Small intestine (tissue), 7 donors: ENCODE measurements around the gene AGPAT1. TPM values are rescaled to one million over a fixed set of nuclear protein-coding genes. Genes with fewer than 3 reads are reported as not detected.
"Not testable (repeated sequence)": the region's sequence is repeated elsewhere in the genome, so short reads cannot be mapped to it uniquely, and the experiment has no call there.

Experiments
- DNase-seq, 2 donors: peaks; one replicate each; pipeline versions ENCODE4 v3.0.0 to v3.0.0-alpha.2; 2013
- FAIRE-seq: peaks from 2 replicates; lab custom pipeline; 2012; peaks lifted over from hg19 to GRCh38; lab: Jason Lieb, UNC
- H3K27ac ChIP-seq, 3 donors: one replicate each; pipeline ENCODE4 v1.5.1; 2013; ENCODE audit warnings: low read length in 2 of 3, mild to moderate bottlenecking in 2 of 3, control low read depth in 1 of 3, inconsistent platforms in 1 of 3, low read depth in 1 of 3, moderate library complexity in 1 of 3
- H3K27me3 ChIP-seq, 3 donors: one replicate each; pipeline ENCODE4 v1.6.1; 2013; ENCODE audit warnings: low read length in 3 of 3, inconsistent platforms in 1 of 3; ENCODE audit not compliant: control insufficient read depth in 3 of 3, insufficient read depth in 3 of 3
- H3K36me3 ChIP-seq, 3 donors: one replicate each; pipeline ENCODE4 v1.6.1; 2013; ENCODE audit warnings: low read length in 3 of 3, inconsistent platforms in 1 of 3, low read depth in 1 of 3, mild to moderate bottlenecking in 1 of 3, moderate library complexity in 1 of 3; ENCODE audit not compliant: control insufficient read depth in 3 of 3, insufficient read depth in 2 of 3
- H3K4me1 ChIP-seq, 3 donors: one replicate each; pipeline ENCODE4 v1.6.1; 2013; ENCODE audit warnings: low read length in 2 of 3, inconsistent platforms in 1 of 3, low read depth in 1 of 3, mild to moderate bottlenecking in 1 of 3, moderate library complexity in 1 of 3; ENCODE audit not compliant: control insufficient read depth in 3 of 3, insufficient read depth in 2 of 3
- H3K4me3 ChIP-seq, 3 donors: one replicate each; pipeline ENCODE4 v1.5.1; 2013; ENCODE audit warnings: low read length in 3 of 3, control low read depth in 1 of 3, inconsistent platforms in 1 of 3, low read depth in 1 of 3, mild to moderate bottlenecking in 1 of 3, moderate library complexity in 1 of 3
- H3K9me3 ChIP-seq, 2 donors: one replicate each; pipeline ENCODE4 v1.6.1; 2013; ENCODE audit warnings: low read depth in 1 of 2, low read length in 1 of 2; ENCODE audit not compliant: control insufficient read depth in 2 of 2, insufficient read depth in 1 of 2
- WGBS, 3 donors: extraction: QIAGEN DNeasy Blood & Tissue Kit; methylation state at CpG; one replicate each; pipeline ENCODE4 v1.1.7; 2013; 5-methylcytosine and 5-hydroxymethylcytosine counted together
- polyA plus RNA-seq, 4 donors: library from polyadenylated mRNA; stranded (reverse) in 3 of 4; unstranded in 1 of 4; fragments of 200-250 nt in 3 of 4; fragments of 120-200 nt in 1 of 4; gene quantifications; one replicate each; pipeline versions ENCODE4 v1.2.1 to v1.2.3, GENCODE V29; 2013
- donor health status: healthy with polysubstance abuse.
- donor health status: control.
- donor health status: control.
- donor health status: Bipolar disorder and iron deficiency.
- donor health status: healthy.

The AGPAT1 gene
- polyA plus RNA-seq, 4 donors: 41.9 to 112 (median 63.2) TPM

GRCh38 chr6:32186151-32186840 lies 10.4 kb upstream of the AGPAT1 start:
- Histone ChIP-seq H3K27ac (peak overlapping the region in 2 of 3 donors; percentile 48 to 60), H3K4me1 (peaks cover 9 to 35% (median 13%) of the 10 kb centered on the region in 3 donors), H3K36me3 (peaks cover 1 to 67% (median 9%) of the 10 kb centered on the region in 3 donors)
- 48 to 63% (median 59%) methylated on average over 10 of the region's 10 CpGs for WGBS, 3 donors
- H3K27me3 ChIP-seq, FAIRE-seq, H3K4me3 ChIP-seq, DNase-seq, H3K9me3 ChIP-seq: not testable (repeated sequence)

- peak overlapping the region in 2 of 3 donors; percentile 48 to 60 for H3K27ac ChIP-seq
- peaks cover 6 to 71% (median 9%) of the 10 kb centered on the region in 3 donors for H3K36me3 ChIP-seq
Measured at GRCh38 chr6:32185681-32186131, 9.8 kb upstream of the AGPAT1 start.

GRCh38 chr6:32184084-32184640 lies 8.3 kb upstream of the AGPAT1 start, which contains the start of gene AGER:
Gene AGER (minus strand): TSS chr6:32184253. CDS start chr6:32184222, 31 bp downstream.
- DNase-seq: no peak
- H3K27me3 ChIP-seq: no peaks in the 10 kb centered on the region
- WGBS, 3 donors: 71 to 81% (median 78%) methylated on average over 6 of the region's 6 CpGs
- peaks cover 3 to 34% (median 11%) of the 10 kb centered on the region in 3 donors for H3K4me1 ChIP-seq
- no peak for FAIRE-seq
- H3K27ac ChIP-seq: peak within 1 kb of the TSS in 1 of 3 donors; percentile 39
- no peak within 1 kb of the TSS for H3K4me3 ChIP-seq
- no peaks in the 10 kb centered on the region for H3K9me3 ChIP-seq
- H3K36me3 ChIP-seq: peaks cover 6 to 78% (median 9%) of the 10 kb centered on the region in 3 donors

More at GRCh38 chr6:32185681-32186131, 9.8 kb upstream of the AGPAT1 start:
- not testable (repeated sequence) for FAIRE-seq, H3K4me3 ChIP-seq, H3K9me3 ChIP-seq, H3K27me3 ChIP-seq
- peak; percentile 65 to 75 for DNase-seq
- WGBS, 3 donors: 9 to 27% (median 19%) methylated on average over 11 of the region's 11 CpGs
- H3K4me1 ChIP-seq: peaks cover 3 to 29% (median 11%) of the 10 kb centered on the region in 3 donors

GRCh38 chr6:32183483-32184083 lies 7.7 kb upstream of the AGPAT1 start:
- peaks cover 0 to 28% (median 9%) of the 10 kb centered on the region in 3 donors for H3K4me1 ChIP-seq
- H3K9me3 ChIP-seq: no peaks in the 10 kb centered on the region
- no peaks in the 10 kb centered on the region for H3K27me3 ChIP-seq
- no peak for DNase-seq
- H3K4me3 ChIP-seq: no peak overlapping the region
- peak overlapping the region in 1 of 3 donors; percentile 32 for H3K27ac ChIP-seq
- WGBS, 3 donors: 77 to 84% (median 82%) methylated on average over 15 of the region's 15 CpGs
- FAIRE-seq: no peak
- H3K36me3 ChIP-seq: peaks cover 6 to 73% (median 9%) of the 10 kb centered on the region in 3 donors

- FAIRE-seq (no peak), DNase-seq (no peak)
- H3K4me3 ChIP-seq: no peak overlapping the region
- H3K4me1 ChIP-seq: peaks cover 0 to 27% (median 7%) of the 10 kb centered on the region in 3 donors
- H3K36me3 ChIP-seq: peaks cover 6 to 68% (median 9%) of the 10 kb centered on the region in 3 donors
- 68 to 78% (median 78%) methylated on average over 3 of the region's 3 CpGs for WGBS, 3 donors
- H3K27me3 ChIP-seq: no peaks in the 10 kb centered on the region
- H3K27ac ChIP-seq: peak overlapping the region in 1 of 3 donors; percentile 33
- no peaks in the 10 kb centered on the region for H3K9me3 ChIP-seq
Measured at GRCh38 chr6:32183030-32183429, 7.1 kb upstream of the AGPAT1 start.

GRCh38 chr6:32182555-32182981 lies 6.7 kb upstream of the AGPAT1 start:
- Histone ChIP-seq H3K4me3 (no peak overlapping the region), H3K27me3 (no peaks in the 10 kb centered on the region), H3K9me3 (no peaks in the 10 kb centered on the region), H3K4me1 (peaks cover 0 to 22% (median 7%) of the 10 kb centered on the region in 3 donors), H3K27ac (peak overlapping the region in 1 of 3 donors; percentile 33), H3K36me3 (peaks cover 6 to 63% (median 9%) of the 10 kb centered on the region in 3 donors)
- 84 to 90% (median 84%) methylated on average over 10 of the region's 10 CpGs for WGBS, 3 donors
- FAIRE-seq: no peak
- DNase-seq: no peak

GRCh38 chr6:32181915-32182529 lies 6.1 kb upstream of the AGPAT1 start:
- Histone ChIP-seq H3K9me3 (no peaks in the 10 kb centered on the region), H3K27ac (peak overlapping the region in 1 of 3 donors; percentile 33), H3K36me3 (peaks cover 6 to 57% (median 9%) of the 10 kb centered on the region in 3 donors), H3K4me1 (peaks cover 0 to 24% (median 7%) of the 10 kb centered on the region in 3 donors), H3K4me3 (no peak overlapping the region), H3K27me3 (no peaks in the 10 kb centered on the region)
- 78 to 85% (median 81%) methylated on average over 10 of the region's 10 CpGs for WGBS, 3 donors
- no peak for DNase-seq
- FAIRE-seq: no peak
